Activated CD8-positive, alpha-beta memory T cell treated with anti-CD3 and anti-CD28 coated beads, Interleukin-2, amount 50 U/mL, for 24 hours (primary cell): ENCODE measurements around the gene SYNE1.
"Not testable (repeated sequence)": the region's sequence is repeated elsewhere in the genome, so short reads cannot be mapped to it uniquely, and the experiment has no call there.

Experiments used
- DNase-seq: peaks from one replicate; pipeline ENCODE4 v3.0.0-alpha.2; 2020; ENCODE audit errors: extremely low read depth

SYNE1 gene, protein sequence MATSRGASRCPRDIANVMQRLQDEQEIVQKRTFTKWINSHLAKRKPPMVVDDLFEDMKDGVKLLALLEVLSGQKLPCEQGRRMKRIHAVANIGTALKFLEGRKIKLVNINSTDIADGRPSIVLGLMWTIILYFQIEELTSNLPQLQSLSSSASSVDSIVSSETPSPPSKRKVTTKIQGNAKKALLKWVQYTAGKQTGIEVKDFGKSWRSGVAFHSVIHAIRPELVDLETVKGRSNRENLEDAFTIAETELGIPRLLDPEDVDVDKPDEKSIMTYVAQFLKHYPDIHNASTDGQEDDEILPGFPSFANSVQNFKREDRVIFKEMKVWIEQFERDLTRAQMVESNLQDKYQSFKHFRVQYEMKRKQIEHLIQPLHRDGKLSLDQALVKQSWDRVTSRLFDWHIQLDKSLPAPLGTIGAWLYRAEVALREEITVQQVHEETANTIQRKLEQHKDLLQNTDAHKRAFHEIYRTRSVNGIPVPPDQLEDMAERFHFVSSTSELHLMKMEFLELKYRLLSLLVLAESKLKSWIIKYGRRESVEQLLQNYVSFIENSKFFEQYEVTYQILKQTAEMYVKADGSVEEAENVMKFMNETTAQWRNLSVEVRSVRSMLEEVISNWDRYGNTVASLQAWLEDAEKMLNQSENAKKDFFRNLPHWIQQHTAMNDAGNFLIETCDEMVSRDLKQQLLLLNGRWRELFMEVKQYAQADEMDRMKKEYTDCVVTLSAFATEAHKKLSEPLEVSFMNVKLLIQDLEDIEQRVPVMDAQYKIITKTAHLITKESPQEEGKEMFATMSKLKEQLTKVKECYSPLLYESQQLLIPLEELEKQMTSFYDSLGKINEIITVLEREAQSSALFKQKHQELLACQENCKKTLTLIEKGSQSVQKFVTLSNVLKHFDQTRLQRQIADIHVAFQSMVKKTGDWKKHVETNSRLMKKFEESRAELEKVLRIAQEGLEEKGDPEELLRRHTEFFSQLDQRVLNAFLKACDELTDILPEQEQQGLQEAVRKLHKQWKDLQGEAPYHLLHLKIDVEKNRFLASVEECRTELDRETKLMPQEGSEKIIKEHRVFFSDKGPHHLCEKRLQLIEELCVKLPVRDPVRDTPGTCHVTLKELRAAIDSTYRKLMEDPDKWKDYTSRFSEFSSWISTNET (N-terminal part only)

DNA sequence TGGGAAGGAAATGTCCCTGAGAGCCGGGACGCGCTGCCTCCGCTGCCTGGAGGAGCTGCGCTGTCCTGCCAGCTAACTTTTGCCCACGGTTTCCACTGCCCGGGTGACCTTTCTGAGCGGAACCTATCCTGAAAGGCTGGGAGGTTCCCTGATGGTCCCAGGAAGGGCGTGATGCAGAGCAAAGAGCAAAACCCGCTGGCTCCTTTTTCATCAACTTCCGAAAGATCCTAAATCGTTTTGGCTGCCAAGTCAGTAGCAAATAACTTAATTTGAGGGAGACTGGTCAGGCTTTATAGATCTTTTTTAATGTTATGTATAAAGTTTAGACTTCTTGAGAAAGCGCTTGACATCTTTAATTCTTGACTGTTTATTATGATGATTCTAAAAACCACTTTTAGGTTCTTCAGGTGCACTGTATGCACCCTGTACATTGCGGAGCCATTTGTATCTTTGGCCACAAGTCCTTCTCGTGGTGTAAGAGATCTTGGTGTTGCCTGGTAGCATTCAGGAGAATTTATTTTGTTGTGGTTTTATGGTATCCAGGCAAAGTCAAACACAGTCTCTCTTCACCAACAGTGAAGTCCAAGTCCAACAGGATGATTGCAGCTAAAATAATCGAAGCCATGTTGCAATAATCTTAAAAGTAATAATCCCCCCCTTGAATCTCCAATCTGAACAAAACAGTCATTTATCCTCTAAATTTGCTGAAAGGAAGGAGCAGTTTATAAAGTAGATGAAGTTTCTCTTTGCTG, at the start of gene SYNE1:
SYNE1 (minus strand) TSS at position 67 of the 752 bp plus-strand sequence. CDS start 9,031 bp downstream, outside the sequence.
- no peak for DNase-seq

DNA sequence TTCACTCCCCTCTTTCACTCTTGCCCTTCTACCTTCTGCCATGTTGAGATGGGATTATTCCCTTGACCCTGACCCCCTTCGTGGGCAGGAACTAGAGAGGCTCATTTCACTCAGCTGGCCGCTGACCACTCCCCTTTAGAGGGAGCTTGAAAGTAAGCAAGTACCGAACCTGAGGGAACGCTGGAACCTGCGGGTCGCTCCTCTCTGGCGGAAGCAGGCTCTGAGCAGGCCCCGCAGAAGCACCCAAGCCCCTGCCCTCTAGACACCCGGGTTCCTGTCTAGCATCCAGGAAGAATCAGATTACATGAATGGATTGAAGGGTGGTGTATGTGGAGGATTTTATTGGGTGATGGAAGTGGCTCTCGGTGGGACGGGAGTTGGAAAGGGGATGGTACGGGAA, 48.7 kb upstream of the SYNE1 start:
- no peak for DNase-seq

DNA sequence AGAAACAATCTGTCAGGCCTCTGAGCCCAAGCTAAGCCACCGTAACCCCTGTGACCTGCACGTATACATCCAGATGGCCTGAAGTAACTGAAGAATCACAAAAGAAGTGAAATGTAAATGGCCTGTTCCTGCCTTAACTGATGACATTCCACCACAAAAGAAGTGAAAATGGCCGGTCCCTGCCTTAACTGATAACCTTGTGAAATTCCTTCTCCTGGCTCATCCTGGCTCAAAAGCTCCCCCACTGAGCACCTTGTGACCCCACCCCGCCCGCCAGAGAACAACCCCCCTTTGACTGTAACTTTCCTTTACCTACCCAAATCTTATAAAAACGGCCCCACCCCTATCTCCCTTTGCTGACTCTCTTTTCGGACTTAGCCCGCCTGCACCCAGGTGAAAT, 45.8 kb upstream of the SYNE1 start:
- not testable (repeated sequence) for DNase-seq

DNA sequence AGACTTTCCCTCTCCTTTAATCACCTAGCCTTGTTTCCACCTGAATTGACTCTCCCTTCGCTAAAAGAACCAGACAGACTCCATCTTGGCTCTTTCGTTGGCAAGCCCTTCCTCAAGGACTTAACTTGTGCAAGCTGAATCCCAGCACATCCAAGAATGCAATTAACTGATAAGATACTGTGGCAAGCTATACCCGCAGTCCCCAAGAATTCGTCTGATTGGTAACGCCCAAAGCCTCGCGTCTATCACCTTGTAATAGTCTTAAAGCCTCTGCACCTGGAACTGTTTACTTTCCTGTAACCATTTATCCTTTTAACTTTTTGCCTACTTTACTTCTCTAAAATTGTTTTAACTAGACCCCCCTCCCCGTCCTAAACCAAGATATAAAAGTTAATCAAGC, 45.0 kb upstream of the SYNE1 start:
- DNase-seq: no peak

DNA sequence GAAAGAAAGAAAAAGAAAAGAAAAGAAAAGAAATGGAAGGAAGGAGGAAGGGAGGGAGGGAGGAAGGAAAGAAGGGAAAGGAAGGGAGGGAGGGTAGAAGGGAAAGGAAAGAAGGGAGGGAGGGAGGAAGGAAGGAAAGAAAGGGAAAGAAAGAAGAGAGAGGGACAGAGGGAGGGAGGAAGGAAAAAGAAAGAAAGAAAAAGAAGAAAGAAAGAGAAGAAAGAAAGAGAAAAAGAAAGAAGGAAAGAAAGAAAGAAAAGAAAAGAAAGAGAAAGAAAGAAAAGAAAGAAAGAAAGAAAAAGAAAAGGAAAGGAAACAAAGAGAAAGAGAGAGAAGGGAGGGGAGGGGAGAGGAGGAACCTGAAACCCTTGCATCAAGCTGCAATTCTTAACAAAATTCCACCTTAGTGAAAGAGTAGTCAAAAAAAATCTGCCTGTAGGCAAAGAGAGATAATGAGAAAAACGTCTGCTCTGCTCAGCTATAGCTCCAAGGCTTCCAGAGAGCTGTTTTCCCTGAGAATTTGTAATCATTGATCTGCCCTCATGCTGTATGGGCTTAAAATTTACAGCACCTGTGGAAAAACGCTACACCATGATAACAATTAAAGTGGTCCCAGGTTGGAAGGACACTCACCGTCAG, 43.8 kb upstream of the SYNE1 start:
- DNase-seq: no peak

DNA sequence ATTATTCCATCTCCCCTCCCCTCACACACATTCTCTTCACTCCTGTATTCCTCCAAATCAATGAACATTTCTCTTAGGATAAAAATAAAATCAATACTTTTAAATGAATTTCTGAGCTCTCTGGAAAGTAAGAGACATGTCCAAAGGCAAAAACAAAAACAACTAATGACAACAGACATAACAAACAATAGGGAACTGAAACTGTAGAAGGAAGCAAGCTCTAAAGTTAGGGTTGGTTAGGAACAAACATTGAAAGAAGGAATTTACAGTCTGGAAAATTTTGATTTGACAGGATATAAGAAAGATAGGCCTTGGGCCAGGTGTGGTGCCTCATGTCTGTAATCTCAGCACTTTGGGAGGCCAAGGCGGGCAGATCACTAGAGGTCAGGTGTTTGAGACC, 43.0 kb upstream of the SYNE1 start:
- no peak for DNase-seq

DNA sequence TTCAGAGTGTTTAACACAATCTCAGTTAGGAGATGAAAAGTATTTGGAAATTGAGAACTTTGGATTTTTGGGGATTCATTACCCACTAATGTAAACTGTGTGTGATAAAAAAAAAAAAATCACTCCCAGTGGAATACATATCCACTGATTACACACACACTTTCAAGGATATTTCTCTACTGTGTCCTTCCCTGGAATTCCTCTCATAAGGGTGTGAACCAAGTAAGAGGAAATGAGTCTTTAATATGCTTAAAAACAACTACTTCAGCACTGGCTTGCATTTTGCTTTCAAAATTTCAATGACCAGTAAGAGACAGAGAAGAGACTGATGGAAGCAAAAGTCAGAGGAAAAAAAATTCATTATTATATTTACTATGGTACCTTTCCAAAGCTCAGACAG, 36.1 kb upstream of the SYNE1 start:
- no peak for DNase-seq

DNA sequence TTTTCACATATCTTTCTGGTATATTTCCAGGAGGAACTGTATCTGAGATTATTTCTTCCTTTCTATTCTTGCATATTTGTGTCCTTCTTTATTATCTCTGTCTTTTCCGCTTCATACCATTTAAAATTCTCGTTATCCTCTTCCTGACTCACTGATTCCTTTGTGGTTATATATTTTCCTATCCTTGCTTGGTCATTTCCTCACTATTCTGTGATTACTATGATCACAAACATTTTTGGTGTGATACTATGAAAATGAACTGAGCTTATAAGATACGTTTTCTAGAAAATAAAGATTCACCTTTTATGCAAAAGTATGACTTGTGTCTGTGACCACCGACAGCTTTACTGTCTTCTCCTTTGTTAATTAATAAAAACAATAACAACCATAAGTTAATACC, 34.0 kb upstream of the SYNE1 start:
- DNase-seq: no peak

DNA sequence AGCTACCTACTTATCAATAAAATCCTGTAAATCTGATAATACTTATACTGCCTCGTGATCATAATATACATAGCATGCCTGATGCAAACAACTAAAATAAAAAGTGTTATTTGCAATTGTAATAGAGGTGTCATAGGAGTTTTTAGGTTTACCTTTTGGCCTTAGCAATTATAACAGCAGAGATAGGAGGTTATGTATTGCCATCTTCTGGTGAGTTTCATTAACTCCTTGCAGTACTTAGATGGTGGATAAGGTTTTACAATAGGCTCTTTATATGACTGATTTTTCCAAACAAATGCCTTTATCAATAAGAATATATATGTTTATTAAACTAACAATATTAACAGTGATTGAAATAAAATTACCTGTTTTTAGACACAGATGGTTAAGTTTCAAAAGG, 32.7 kb upstream of the SYNE1 start:
- DNase-seq: no peak

DNA sequence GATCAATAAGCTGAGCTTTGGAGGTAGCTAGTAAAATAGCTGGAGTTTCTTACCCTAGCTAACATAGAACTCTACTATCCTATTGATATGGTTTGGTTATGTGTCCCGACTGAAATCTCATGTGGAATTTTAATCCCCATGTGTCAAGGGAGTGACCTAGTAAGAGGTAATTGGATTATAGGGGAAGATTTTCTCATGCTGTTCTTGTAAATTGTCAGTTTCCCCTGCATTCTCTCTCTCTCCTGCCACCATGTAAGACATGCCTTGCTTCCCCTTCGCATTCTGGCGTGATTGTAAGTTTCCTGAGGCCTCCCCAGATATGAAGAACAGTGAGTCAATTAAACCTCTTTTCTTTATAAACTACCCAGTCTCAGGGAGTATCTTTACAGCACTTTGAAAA, 24.6 kb upstream of the SYNE1 start:
- no peak for DNase-seq

DNA sequence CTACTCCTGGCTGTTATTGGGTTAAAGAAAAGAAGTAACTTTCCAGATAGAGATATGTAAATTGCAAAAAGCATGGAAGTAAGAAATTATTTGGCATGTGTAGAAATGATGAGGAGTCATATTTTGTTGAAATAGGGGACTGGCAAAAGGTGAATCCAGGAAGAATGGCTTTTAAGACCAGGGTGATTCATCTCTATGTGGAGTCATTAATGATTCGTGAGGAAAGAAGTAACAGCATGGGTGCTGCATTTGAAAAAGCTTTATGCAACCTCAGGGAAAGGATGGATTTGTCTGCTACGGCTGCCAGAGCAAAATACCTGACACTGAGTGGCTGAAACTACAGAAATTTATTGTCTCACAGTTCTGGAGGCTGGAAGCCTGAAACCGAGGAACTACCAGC, 14.8 kb upstream of the SYNE1 start:
- DNase-seq: no peak

DNA sequence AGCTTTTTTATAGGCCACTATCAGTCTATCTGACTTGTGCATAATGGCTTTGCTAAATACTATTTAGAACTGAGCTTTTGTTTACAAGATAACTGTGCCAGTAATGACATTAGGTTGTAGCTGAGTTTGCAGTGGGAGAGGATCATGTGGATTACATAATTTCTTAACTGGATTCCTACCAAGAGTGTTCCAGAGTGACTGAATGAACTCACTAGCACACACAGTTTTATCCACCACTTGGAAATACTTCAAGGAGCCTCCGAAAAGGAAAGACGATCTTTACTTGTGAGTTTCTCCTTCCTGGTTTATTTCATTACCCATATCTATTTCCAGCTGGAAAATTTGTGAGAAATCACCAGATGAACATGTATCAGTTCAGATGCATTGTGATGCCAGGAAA, 10.9 kb upstream of the SYNE1 start:
- DNase-seq: no peak

DNA sequence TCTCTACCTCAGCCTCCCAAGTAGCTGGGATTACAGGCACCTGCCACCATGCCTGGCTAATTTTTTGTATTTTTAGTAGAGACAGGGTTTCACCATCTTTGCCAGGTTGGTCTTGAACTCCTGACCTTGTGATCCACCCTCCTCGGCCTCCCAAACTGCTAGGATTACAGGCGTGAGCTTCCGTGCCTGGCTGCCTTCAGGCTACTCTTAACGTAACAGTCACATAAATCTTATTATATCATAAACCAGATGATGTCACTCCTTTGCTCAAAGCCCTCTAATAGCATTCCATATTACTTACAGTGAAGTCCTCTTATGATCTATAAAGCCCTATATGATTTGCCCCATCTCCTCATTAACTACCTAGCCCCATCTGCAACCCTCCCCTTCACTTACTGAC, 9.6 kb upstream of the SYNE1 start:
- not testable (repeated sequence) for DNase-seq

DNA sequence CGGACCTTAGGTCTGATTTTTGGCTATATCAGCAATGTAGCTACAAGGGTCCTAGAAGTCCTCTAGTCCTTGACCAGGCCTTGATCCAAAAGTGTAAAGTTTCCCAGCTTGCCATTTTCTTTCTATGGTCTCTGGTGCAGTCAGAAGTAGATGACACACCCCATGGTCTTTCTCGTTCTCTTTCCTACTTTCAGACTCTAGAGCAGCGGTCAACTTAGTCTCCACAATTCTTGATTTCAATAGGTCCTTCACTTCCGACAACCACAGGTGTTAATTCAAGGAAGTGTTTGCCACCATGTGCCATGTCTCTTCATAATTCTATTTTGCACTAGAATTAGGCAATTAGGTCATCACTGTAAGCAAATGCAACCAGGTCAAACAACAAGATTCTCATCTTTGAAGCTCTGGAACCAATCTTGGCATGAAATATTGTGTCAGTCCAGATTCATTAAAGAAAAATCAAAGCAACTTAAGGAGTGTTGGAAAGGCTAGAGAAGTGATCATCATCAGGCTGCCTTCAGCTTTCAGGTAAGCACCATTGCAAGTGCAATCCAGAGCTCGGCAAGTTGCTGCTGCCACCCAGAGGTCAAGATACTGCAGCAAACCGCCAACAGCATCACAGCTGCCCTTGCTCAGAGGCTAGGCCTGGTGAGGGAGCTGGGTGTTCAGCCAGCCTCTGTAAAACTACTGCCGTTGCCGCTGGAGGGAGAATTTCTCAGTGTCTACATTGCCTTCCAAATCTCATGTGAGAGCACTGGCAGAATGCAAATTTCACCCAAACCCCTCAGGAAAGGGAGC, 5.6 kb upstream of the SYNE1 start:
- DNase-seq: no peak

DNA sequence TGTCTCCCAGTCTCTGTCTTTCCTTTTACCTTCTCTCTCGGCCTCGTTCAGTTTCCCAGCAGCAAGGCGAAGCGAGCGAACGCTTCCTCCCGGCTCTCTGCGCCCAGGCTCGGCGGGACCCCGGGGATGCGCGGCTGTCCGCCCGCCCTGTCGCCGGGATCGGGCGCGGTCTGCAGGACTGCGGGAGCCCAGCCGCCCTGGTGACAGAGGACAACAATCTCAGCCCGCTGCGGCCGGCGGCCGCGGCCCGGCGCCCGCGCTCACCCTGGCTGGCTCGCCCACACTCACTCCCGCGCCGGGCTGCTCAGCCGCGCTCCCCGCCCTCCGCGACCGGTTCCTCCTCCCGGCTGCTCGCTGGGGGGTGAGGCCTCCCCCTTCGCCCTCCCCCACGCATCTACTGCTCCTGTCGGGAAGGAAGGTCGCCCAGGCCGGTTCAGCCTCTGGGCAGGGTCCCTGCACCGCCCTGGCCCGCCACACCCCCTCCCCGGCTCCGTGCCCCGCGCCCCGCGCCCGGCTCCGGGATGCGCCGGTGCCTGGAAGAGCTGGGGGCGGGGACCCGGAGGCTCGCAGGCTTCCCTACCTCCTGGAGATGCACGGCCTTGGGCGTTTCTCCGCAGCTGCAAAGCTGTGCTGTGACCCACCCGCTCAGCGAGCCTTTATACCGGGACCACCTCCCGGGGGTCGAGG, 410 bp downstream of the SYNE1 start:
- DNase-seq: no peak

DNA sequence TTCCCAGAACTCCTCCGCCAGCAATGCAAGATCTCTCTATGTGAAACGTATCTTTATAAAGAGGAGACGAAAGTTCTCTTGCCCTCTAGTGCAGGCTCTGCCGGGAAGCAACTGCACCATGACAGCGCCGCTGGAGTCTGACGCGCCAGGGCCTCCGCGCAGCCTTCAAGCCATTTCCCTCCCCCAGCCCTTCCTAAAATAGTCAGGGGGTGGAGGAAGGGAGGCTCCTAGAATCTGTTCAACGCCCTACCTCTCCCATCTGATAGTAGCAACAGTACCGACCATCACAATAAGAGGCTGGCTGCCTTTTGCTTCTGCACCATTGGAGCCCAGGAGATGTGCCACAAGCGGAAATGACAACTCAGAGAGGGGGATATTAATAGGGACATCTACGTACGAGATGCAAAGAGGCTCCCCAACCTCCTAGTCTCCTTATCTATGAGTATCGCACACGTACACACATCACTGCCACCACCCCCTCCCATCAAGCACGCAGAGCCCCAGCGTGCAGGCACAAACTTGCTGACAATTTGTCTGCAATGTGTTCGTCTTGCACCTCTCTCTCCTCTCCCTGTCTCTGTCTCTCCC, 1.0 kb downstream of the SYNE1 start:
- no peak for DNase-seq

DNA sequence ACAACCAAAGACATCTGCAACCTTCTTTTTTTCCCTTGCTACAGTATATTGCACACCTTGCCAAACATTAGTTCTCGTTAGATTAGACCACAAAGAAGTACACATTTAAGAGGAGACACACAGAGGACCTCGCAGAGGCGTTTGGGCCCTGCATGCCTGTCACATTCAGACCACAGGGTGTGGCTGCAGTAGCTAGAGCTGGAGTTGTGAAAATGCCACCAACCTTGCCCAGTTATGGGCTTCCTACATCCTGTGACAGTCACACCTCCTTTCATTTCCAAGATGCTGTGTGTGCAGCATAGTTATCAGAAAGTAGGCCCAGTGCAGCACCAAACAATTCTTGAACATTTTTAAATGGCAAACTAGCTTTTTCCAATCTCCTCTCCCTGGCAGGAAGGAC, 2.4 kb downstream of the SYNE1 start:
- DNase-seq: no peak

DNA sequence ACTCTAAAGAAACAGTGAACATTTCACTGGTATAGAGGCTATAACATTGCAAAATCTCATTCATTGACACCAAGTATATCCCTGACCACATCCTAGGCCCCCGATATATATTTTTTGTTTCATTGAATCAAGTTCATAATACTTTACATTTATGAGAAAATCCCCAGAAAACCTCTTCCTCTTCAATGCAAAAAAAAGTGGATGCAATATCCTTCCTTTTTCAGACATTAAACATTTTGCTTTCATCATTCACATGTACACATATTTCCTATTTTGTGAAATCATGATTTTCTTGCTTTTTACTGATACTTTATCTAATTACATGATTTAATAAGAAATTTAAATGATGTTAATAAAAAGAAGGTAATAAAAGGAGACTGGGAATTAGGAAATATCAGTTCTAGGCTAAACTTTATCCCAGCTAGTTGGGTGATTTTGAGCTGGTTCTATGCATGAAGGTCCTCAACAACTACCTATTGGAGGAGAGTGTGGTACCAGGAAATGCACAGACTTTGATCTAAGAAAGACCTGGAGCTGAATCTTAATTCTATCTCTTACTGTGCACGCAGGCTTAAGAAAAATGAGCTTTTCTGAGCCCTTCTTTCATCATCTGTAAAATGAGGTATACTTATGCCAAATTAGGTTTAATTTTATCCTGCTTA, 4.9 kb downstream of the SYNE1 start:
- DNase-seq: no peak

DNA sequence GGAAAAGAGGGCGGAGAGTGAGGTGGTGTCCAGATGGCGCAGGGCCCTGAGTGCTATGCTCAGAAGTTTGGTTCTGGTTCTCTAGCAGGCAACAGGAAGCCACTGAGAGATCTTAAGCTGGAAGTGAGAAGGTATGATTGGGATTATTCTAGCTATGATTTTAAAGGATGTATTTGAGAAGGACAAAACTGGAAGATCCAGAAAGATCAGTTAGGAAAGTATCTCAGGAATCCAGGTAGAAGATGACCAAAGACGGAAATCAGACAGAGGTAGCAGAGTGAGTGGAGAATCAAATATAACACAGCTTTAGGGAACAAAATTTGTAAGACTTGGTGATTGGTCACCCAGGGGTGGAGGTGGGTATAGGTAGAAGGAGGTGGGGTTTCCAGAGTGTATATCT, 5.8 kb downstream of the SYNE1 start:
- no peak for DNase-seq
